ENCODE data around the gene PPP1R18. TPM values are rescaled to one million over a fixed set of nuclear protein-coding genes. Genes with fewer than 3 reads are reported as not detected.
A peak's percentile ranks its signal among the peaks of the same experiment; 100 is the strongest.

The PPP1R18 gene
- total and polyA plus RNA-seq, 9 of the 15 experiments (the other 6 are each of a cell fraction or from before 2014, with no cell fraction given), result 12.0 to 99.2 (median 42.6) TPM

GRCh38 chr6:30670760-30671527 lies 15.5 kb downstream of the PPP1R18 start:
- Histone ChIP-seq H3K9me1 (ENCODE audit: control insufficient read depth, insufficient read depth, low read length) (peaks cover 6% of the 10 kb centered on the region), H3K4me3 (no peak overlapping the region), H3K36me3 (ENCODE audit: control insufficient read depth, insufficient read depth, low read length) (peaks cover 40% of the 10 kb centered on the region), H3K27ac (ENCODE audit: extremely low read depth, low read depth, low read length) (no peak overlapping the region), H3K4me2 (ENCODE audit: insufficient read depth, low read length) (no peak overlapping the region), H3K9ac (ENCODE audit: insufficient read depth in 1 of 2, low read depth in 2 of 2, low read length in 2 of 2) (peak overlapping the region in 1 of 2 experiments; percentile 11; a peak in 1 of 4 replicates), H3K27me3 (ENCODE audit: control insufficient read depth in 2 of 2, insufficient read depth in 2 of 2, low read length in 2 of 2) (no peaks in the 10 kb centered on the region), H3K4me1 (replicated peaks in 1 of 2; ENCODE audit: control insufficient read depth in 2 of 2, insufficient read depth in 2 of 2, low read length in 2 of 2) (peaks cover 7 to 27% of the 10 kb centered on the region in 2 experiments), H2AFZ (ENCODE audit: low read depth, low read length) (no peak overlapping the region), H4K20me1 (replicated peaks; ENCODE audit: control insufficient read depth, insufficient read depth, low read length) (no peaks in the 10 kb centered on the region), H3K79me2 (ENCODE audit: control insufficient read depth, insufficient read depth, low read length) (peaks cover 20% of the 10 kb centered on the region), H3K9me3 (replicated peaks; ENCODE audit: control insufficient read depth, insufficient read depth, low read depth, low read length) (no peaks in the 10 kb centered on the region)
- peak; percentile 37 for FAIRE-seq
- in situ Hi-C loops (cut with MboI), result loop anchor here (5.0 to 10.0 kb wide), 3 partner anchors 54 to 414 kb away; partner anchors contain the start of gene TUBB
- intact Hi-C loops (cut with micrococcal nuclease), result loop anchor here (5.0 kb wide), 1 partner anchor 114 kb away; the partner anchor contains the start of genes GNL1 and PRR3
- 81% methylated on average over 27 of the region's 27 CpGs for WGBS (ENCODE audit: insufficient coverage, low coverage, missing lambda C conversion rate)
- no TSS peak for BruUV-seq (replicated peaks)
- POLR2A ChIA-PET, result interaction anchor here (1.8 to 2.5 kb wide), 3 partner anchors 14 to 58 kb away, joined by 8 to 21 read pairs (median 9); no protein-coding TSS in a partner anchor
- DNase-seq (ENCODE audit: extremely low read depth in 1 of 4, low spot score in 3 of 4), result peak in 2 of 4 experiments; percentile 49 to 60
- CTCF ChIA-PET (ENCODE audit: low intra/inter-chr PET ratio), result interaction anchor here (0.6 kb wide), 1 partner anchor 154 kb away, joined by 3 read pairs; no protein-coding TSS in a partner anchor
- peak; percentile 29; the same call in 2 of the 3 replicates for ATAC-seq
- TF ChIP-seq NFIC (IDR thresholded peaks at IDR 0.05), result 0 out of 2 replicates have a peak, but pooled peaks have one; percentile 7
- TF ChIP-seq DIDO1 (tag; IDR thresholded peaks at IDR 0.05; ENCODE audit: low read depth), result no peak
- no peak for TF ChIP-seq POU5F1 (IDR thresholded peaks at IDR 0.05; ENCODE audit: borderline replicate concordance, low read depth, low read length, partially characterized antibody)
- no peak for TF ChIP-seq SLC30A9 (CRISPR knock-in tag; IDR thresholded peaks at IDR 0.05)
- TF ChIP-seq ZNF311 (CRISPR knock-in tag; IDR thresholded peaks at IDR 0.05), result no peak
- peak in 1 of 2 experiments; percentile 16; a peak in 2 of 4 replicates for TF ChIP-seq RAD21 (CRISPR knock-in tag; conservative IDR thresholded peaks at IDR 0.05 in 1 of 2, IDR thresholded peaks at IDR 0.05 in 1 of 2)
- no peak for TF ChIP-seq ZNF143 (CRISPR knock-in tag; IDR thresholded peaks at IDR 0.05)
- TF ChIP-seq SREBF2 (CRISPR knock-in tag; IDR thresholded peaks at IDR 0.05), result no peak
- no peak for TF ChIP-seq ZNF695 (CRISPR knock-in tag; IDR thresholded peaks at IDR 0.05)
- no peak for TF ChIP-seq EWSR1 (IDR thresholded peaks at IDR 0.05; ENCODE audit: borderline replicate concordance, low read depth, partially characterized antibody)
- no peak for TF ChIP-seq MNT (conservative IDR thresholded peaks at IDR 0.05)
- peak in 2 of 3 experiments; percentile 38 to 66; a peak in 4 of 6 replicates for TF ChIP-seq CTCF (IDR thresholded peaks at IDR 0.05 in 2 of 3, conservative IDR thresholded peaks at IDR 0.05 in 1 of 3; ENCODE audit: insufficient read depth in 2 of 3, low read depth in 1 of 3, low read length in 3 of 3)
- TF ChIP-seq SRSF1 (IDR thresholded peaks at IDR 0.05; ENCODE audit: low read depth, low read length), result no peak
- no peak for TF ChIP-seq RBM22 (IDR thresholded peaks at IDR 0.05; ENCODE audit: low read depth, low read length, poor library complexity, severe bottlenecking)
- TF ChIP-seq SMC3 (conservative IDR thresholded peaks at IDR 0.05; ENCODE audit: insufficient read depth, low read depth, low read length), result 0 out of 2 replicates have a peak, but pooled peaks have one; percentile 13
